IMR-90 (cell line): ENCODE data around the gene DLG5. TPM values are rescaled to one million over a fixed set of nuclear protein-coding genes. Genes with fewer than 3 reads are reported as not detected.

Source experiments
- ATAC-seq: fragments of 200-7000 bp; cut with Tn5 transposase; 2 replicates; pipeline ENCODE4 v1.9.1; 2020; ENCODE audit warnings: low read depth, mild to moderate bottlenecking, moderate library complexity
- BruUV-seq: library from RNA; stranded (reverse); fragments of 400-500 nt; replicated peaks from 2 replicates; lab custom pipeline; 2021; lab: Mats Ljungman, UMichigan
- CTCF ChIA-PET: fragments of 300-600 bp; formaldehyde crosslinking; extraction: SDS; loops from one replicate; lab custom pipeline; 2021; ENCODE audit warnings: antibody characterized with exemption; lab: Yijun Ruan, JAX
- POLR2A ChIA-PET: fragments of 300-600 bp; sonication (Branson Sonifier 250); formaldehyde crosslinking; loops from one replicate; lab custom pipeline; 2022; ENCODE audit warnings: antibody characterized with exemption; ENCODE audit not compliant: unreplicated experiment; lab: Charles Lee
- DNase-seq: peaks from one replicate; pipeline ENCODE4 v3.0.0; 2013
- H2AFZ ChIP-seq: replicated peaks from 2 replicates; pipeline ENCODE3; 2013; ENCODE audit warnings: low read length, mild to moderate bottlenecking; ENCODE audit not compliant: poor library complexity
- H2AK5ac ChIP-seq: 2 replicates; pipeline ENCODE4 v1.6.1; 2013; ENCODE audit warnings: low read depth, low read length, inconsistent platforms
- H2AK9ac ChIP-seq: replicated peaks from 2 replicates; pipeline ENCODE3; 2013; ENCODE audit warnings: mild to moderate bottlenecking, low read depth, low read length, moderate library complexity; ENCODE audit not compliant: poor library complexity
- H2BK120ac ChIP-seq: 2 replicates; pipeline ENCODE4 v1.6.1; 2013; ENCODE audit warnings: low read depth, low read length, inconsistent platforms
- H2BK15ac ChIP-seq: 3 replicates; pipeline ENCODE4 v1.6.1; 2013; ENCODE audit warnings: low read depth, low read length, inconsistent platforms
- H2BK20ac ChIP-seq: 2 replicates; pipeline ENCODE4 v1.6.1; 2013; ENCODE audit warnings: low read depth, mild to moderate bottlenecking, inconsistent platforms, low read length, moderate library complexity
- H2BK5ac ChIP-seq: 2 replicates; pipeline ENCODE4 v1.6.1; 2013; ENCODE audit warnings: mild to moderate bottlenecking, low read depth, low read length, inconsistent platforms; ENCODE audit not compliant: poor library complexity, severe bottlenecking
- H3K14ac ChIP-seq: replicated peaks from 2 replicates; pipeline ENCODE4 v1.6.1; 2013; ENCODE audit warnings: low read depth, low read length, inconsistent platforms
- H3K18ac ChIP-seq: 2 replicates; pipeline ENCODE4 v1.6.1; 2013; ENCODE audit warnings: low read depth, low read length, control low read depth
- H3K23ac ChIP-seq: 2 replicates; pipeline ENCODE4 v1.6.1; 2013; ENCODE audit warnings: low read depth, low read length, inconsistent platforms
- H3K27ac ChIP-seq: 2 replicates; pipeline ENCODE4 v1.5.1; 2013; ENCODE audit warnings: mild to moderate bottlenecking, control low read depth, low read length; ENCODE audit not compliant: insufficient read depth
- H3K27me3 ChIP-seq: 2 replicates; pipeline ENCODE4 v1.6.1; 2013; ENCODE audit warnings: low read length; ENCODE audit not compliant: control insufficient read depth, insufficient read depth
- H3K36me3 ChIP-seq: 2 replicates; pipeline ENCODE4 v1.6.1; 2013; ENCODE audit warnings: low read length, mixed read lengths; ENCODE audit not compliant: control insufficient read depth, insufficient read depth
- H3K4ac ChIP-seq: 2 replicates; pipeline ENCODE4 v1.6.1; 2013; ENCODE audit warnings: low read depth, low read length, inconsistent platforms
- H3K4me1 ChIP-seq: 2 replicates; pipeline ENCODE4 v1.6.1; 2013; ENCODE audit warnings: low read length, mixed read lengths; ENCODE audit not compliant: control insufficient read depth, insufficient read depth
- H3K4me2 ChIP-seq: 2 replicates; pipeline ENCODE4 v1.6.1; 2013; ENCODE audit warnings: low read depth, mild to moderate bottlenecking, control low read depth, low read length, moderate library complexity
- H3K4me3 ChIP-seq: 2 replicates; pipeline ENCODE4 v1.5.1; 2013; ENCODE audit warnings: low read depth, mild to moderate bottlenecking, control low read depth, low read length, moderate library complexity; ENCODE audit not compliant: insufficient read depth
- H3K56ac ChIP-seq: 2 replicates; pipeline ENCODE4 v1.6.1; 2013; ENCODE audit warnings: low read length, inconsistent platforms; ENCODE audit not compliant: insufficient read depth; ENCODE audit errors: extremely low read depth
- H3K79me1 ChIP-seq, 2 experiments: 2 replicates each; pipeline ENCODE4 v1.6.1; 2013; ENCODE audit warnings: low read length in 2 of 2, inconsistent platforms in 1 of 2, low read depth in 1 of 2
- H3K9ac ChIP-seq: 2 replicates; pipeline ENCODE4 v1.6.1; 2013; ENCODE audit warnings: low read depth, low read length, control low read depth
- H3K9me1 ChIP-seq: 2 replicates; pipeline ENCODE4 v1.6.1; 2013; ENCODE audit warnings: low read length, inconsistent platforms; ENCODE audit not compliant: insufficient read depth
- H3K9me3 ChIP-seq: 2 replicates; pipeline ENCODE4 v1.6.1; 2013; ENCODE audit warnings: low read length; ENCODE audit not compliant: control insufficient read depth, insufficient read depth
- H4K20me1 ChIP-seq: 2 replicates; pipeline ENCODE4 v1.6.1; 2013; ENCODE audit warnings: low read length, inconsistent platforms; ENCODE audit not compliant: insufficient read depth
- H4K5ac ChIP-seq: 2 replicates; pipeline ENCODE4 v1.6.1; 2013; ENCODE audit warnings: mild to moderate bottlenecking, low read depth, low read length, control low read depth
- H4K8ac ChIP-seq, 2 experiments: 2 replicates each; pipeline ENCODE4 v1.6.1; 2013; ENCODE audit warnings: low read depth in 2 of 2, low read length in 2 of 2, control low read depth in 1 of 2, inconsistent platforms in 1 of 2
- H4K91ac ChIP-seq: 2 replicates; pipeline ENCODE4 v1.6.1; 2013; ENCODE audit warnings: low read depth, low read length, inconsistent platforms; ENCODE audit not compliant: insufficient read depth
- CEBPB ChIP-seq: IDR thresholded peaks from 2 replicates; pipeline ENCODE4 v1.6.1; 2012; ENCODE audit warnings: low read depth, low read length, improper control_type of control experiment
- NFE2L2 ChIP-seq: fragments of 150-350 bp; IDR thresholded peaks from 2 replicates; pipeline ENCODE4 v1.6.1; 2016; ENCODE audit warnings: low read depth, mild to moderate bottlenecking, low read length
- WGBS, 2 experiments: methylation state at CpG; one replicate each; pipeline versions ENCODE4 v1.1.5 to v1.1.7; 2013; ENCODE audit warnings: missing lambda C conversion rate in 2 of 2; ENCODE audit not compliant: insufficient read length in 1 of 2; ENCODE audit errors: extremely low coverage in 2 of 2; 5-methylcytosine and 5-hydroxymethylcytosine counted together
- dilution Hi-C: fragments of 300-500 bp; cut with HindIII; formaldehyde crosslinking; loops from one replicate; pipeline ENCODE4 v1.14.3; 2018; ENCODE audit warnings: low sequenced_read_pairs; ENCODE audit not compliant: unreplicated experiment
- in situ Hi-C: fragments of 300-500 bp; cut with MboI; formaldehyde crosslinking; loops from 3 replicates; pipeline ENCODE4 v1.14.3; 2019; ENCODE audit warnings: low sequenced_read_pairs, inconsistent platforms, mixed read lengths
- intact Hi-C: fragments of 100-400 bp; cut with micrococcal nuclease; formaldehyde crosslinking; loops from 2 replicates; pipeline ENCODE4 v1.10.0; 2022
- polyA plus RNA-seq, 3 experiments: library from polyadenylated mRNA; depleted of rRNA; stranded (reverse); fragments of >200 nt; gene quantifications; 2 replicates each; pipeline ENCODE4 v1.2.3, GENCODE V29; 2012; ENCODE audit warnings: low replicate concordance in 1 of 3
- total RNA-seq: library from RNA; depleted of rRNA; stranded (reverse); fragments of >200 nt; gene quantifications from 2 replicates; pipeline ENCODE4 v1.2.3, GENCODE V29; 2012

The DLG5 gene
- total and polyA plus RNA-seq, 2 of the 4 experiments (the other 2 are of a cell fraction) = 12.7 to 28.7 TPM

GRCh38 chr10:77828377-77828776 is 98.2 kb downstream of the DLG5 start:
- Histone ChIP-seq H2BK5ac (no peak overlapping the region), H3K18ac (no peak overlapping the region), H3K14ac (no peak overlapping the region), H3K9me3 (no peaks in the 10 kb centered on the region), H2BK120ac (no peak overlapping the region), H2BK15ac (no peak overlapping the region), H4K91ac (no peak overlapping the region), H3K27ac (no peak overlapping the region), H3K4me2 (no peak overlapping the region), H2AFZ (no peak overlapping the region), H2AK5ac (no peak overlapping the region), H3K23ac (no peak overlapping the region), H2AK9ac (no peak overlapping the region), H3K4me1 (no peaks in the 10 kb centered on the region), H3K79me1 (peaks cover 13 to 22% of the 10 kb centered on the region in 2 experiments), H4K5ac (no peak overlapping the region), H3K9ac (no peak overlapping the region), H4K20me1 (0 out of 2 replicates have a peak, but pooled peaks cover 4% of the 10 kb centered on the region), H3K9me1 (0 out of 2 replicates have a peak, but pooled peaks cover 4% of the 10 kb centered on the region), H3K4ac (no peak overlapping the region), H2BK20ac (no peak overlapping the region), H3K4me3 (no peak overlapping the region), H3K36me3 (peaks cover 53% of the 10 kb centered on the region), H4K8ac (no peak overlapping the region), H3K27me3 (no peaks in the 10 kb centered on the region), H3K56ac (no peak overlapping the region)
- WGBS, 2 experiments = no CpG with 5 or more reads among the region's 6 CpGs
- no TSS peak for BruUV-seq
- POLR2A ChIA-PET = no interaction called here
- intact Hi-C loops = no loop called here
- dilution Hi-C loops = no loop called here
- in situ Hi-C loops = no loop called here
- CTCF ChIA-PET = no interaction called here
- TF ChIP-seq NFE2L2 (no peak), CEBPB (peak; percentile 30; the same call in 1 of the 2 replicates)
- no peak for ATAC-seq
- no peak for DNase-seq
